ENCODE results near the gene COL5A3. TPM values are rescaled to one million over a fixed set of nuclear protein-coding genes. Genes with fewer than 3 reads are reported as not detected.
A peak's percentile ranks its signal among the peaks of the same experiment; 100 is the strongest.

Gene COL5A3
- total and polyA plus RNA-seq, 2 of the 13 experiments (the other 11 are each of a cell fraction or from before 2014, with no cell fraction given): 0.02 TPM; not detected in 1

DNA sequence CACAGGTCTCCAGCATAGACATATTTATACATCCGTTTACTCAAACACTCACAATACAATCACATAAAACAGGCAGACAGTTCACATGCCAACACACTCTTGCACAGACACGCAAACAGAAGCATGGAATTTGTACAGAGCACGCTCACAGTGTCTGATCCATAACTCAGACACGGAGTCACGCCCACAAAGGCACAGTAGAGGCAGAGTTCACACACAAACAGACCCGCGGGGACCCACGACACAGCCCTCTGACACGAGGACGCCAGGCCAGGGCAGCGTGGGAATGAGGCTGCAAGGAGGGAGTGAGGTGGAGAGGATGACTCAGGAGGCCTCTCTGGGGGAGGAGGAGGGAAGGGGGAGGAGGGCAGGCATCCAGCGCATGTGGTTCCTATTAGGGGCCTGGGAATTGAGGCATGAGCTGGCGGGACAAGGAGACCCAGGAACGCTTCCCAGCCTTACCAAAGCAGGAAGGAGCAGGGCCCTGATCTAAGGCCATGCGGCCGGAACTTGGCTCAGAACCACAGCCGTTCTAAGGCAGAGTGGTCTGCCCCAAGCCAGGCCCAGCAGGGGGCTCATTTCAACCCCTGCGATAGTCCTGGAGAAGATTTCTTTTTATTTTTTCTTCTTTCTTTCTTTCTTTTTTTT is 64.9 kb downstream of the COL5A3 start (continued):
- TF ChIP-seq, protein P1, sequence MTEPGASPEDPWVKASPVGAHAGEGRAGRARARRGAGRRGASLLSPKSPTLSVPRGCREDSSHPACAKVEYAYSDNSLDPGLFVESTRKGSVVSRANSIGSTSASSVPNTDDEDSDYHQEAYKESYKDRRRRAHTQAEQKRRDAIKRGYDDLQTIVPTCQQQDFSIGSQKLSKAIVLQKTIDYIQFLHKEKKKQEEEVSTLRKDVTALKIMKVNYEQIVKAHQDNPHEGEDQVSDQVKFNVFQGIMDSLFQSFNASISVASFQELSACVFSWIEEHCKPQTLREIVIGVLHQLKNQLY (CRISPR knock-in tag; IDR thresholded peaks at IDR 0.05): peak; percentile 20; the same call in 1 of the 2 replicates
- TF ChIP-seq ZNF781 (CRISPR knock-in tag; IDR thresholded peaks at IDR 0.05; ENCODE audit: borderline replicate concordance, not compliant biosample characterization) (no peak), PITX1 (CRISPR knock-in tag; IDR thresholded peaks at IDR 0.05) (no peak), ZNF263 (CRISPR knock-in tag; IDR thresholded peaks at IDR 0.05) (peak; percentile 93), ZNF724P (CRISPR knock-in tag; IDR thresholded peaks at IDR 0.05; ENCODE audit: borderline replicate concordance) (no peak)

DNA sequence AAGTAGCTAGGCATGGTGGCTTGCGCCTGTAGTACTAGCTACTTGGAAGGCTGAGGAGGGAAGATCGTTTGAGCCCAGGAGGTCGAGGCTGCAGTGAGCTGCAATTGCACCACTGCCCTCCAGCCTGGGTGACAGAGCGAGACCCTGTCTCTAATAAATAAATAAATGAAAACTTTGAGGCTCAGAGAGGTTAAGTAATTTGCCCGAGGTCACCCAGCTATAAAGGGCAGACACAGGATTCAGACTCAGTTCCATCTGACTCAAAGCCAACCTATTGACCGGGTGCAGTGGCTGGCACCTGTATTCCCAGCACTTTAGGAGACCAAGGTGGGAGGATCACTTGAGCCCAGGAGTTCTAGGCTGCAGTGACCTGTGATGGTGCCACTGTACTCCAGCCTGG is 66.6 kb downstream of the COL5A3 start:
- peak; percentile 67 for TF ChIP-seq ZNF768 (CRISPR knock-in tag; IDR thresholded peaks at IDR 0.05)
- TF ChIP-seq NAIF1 (CRISPR knock-in tag; IDR thresholded peaks at IDR 0.05; ENCODE audit: borderline replicate concordance): no peak
- DNase-seq (ENCODE audit: low spot score) (no peak), FAIRE-seq (no peak), ATAC-seq (no peak)
- Histone ChIP-seq H3K27ac (ENCODE audit: extremely low read length, insufficient read depth, low read length) (no peak overlapping the region), H3K4me3 (replicated peaks in 1 of 3; ENCODE audit: insufficient read depth in 1 of 3, low read depth in 2 of 3, low read length in 3 of 3) (no peak overlapping the region), H3K4me2 (ENCODE audit: low read depth, low read length) (no peak overlapping the region), H3K79me2 (ENCODE audit: insufficient read depth, low read length) (no peaks in the 10 kb centered on the region), H4K20me1 (ENCODE audit: insufficient read depth, low read length) (no peaks in the 10 kb centered on the region), H3K27me3 (ENCODE audit: control insufficient read depth in 1 of 2, insufficient read depth in 2 of 2, low read length in 2 of 2) (peaks cover 0 to 3% of the 10 kb centered on the region in 2 experiments; a peak in 1 of 5 replicates), H3K9me3 (ENCODE audit: low read length) (no peaks in the 10 kb centered on the region), H3K9ac (ENCODE audit: insufficient read depth, low read depth, low read length) (no peak overlapping the region), H3K4me1 (ENCODE audit: insufficient read depth, low read length) (peaks cover 24% of the 10 kb centered on the region), H2AFZ (ENCODE audit: low read length) (no peak overlapping the region), H3K36me3 (replicated peaks in 1 of 2; ENCODE audit: control insufficient read depth in 1 of 2, insufficient read depth in 2 of 2, low read length in 2 of 2) (no peaks in the 10 kb centered on the region)
- intact Hi-C loops (cut with micrococcal nuclease; ENCODE audit: unreplicated experiment) (no loop called here), in situ Hi-C loops (cut with HindIII; ENCODE audit: extremely low pct_ligation_motif_present, low pct_unique_long_range_greater_than_20kb) (no loop called here)
- CTCF ChIA-PET (ENCODE audit: low intra/inter-chr PET ratio, low total read pairs): no interaction called here
- POLR2A ChIA-PET: no interaction called here
- no TSS peak for BruUV-seq (replicated peaks)
- 18% methylated on average over 6 of the region's 6 CpGs for WGBS (ENCODE audit: low lambda C conversion rate)
